ENCODE data around the gene COL13A1.

GRCh38 chr10:69955211-69955805 is 153.6 kb downstream of the COL13A1 start:
- no peak for TF ChIP-seq CTCF (IDR thresholded peaks at IDR 0.05 in 4 of 5, conservative IDR thresholded peaks at IDR 0.05 in 1 of 5)
- TF ChIP-seq POLR2A (IDR thresholded peaks at IDR 0.05) = no peak
